ENCODE measurements around the gene LPIN2.

- no peak for TF ChIP-seq CTCF (IDR thresholded peaks at IDR 0.05)
- no peak for TF ChIP-seq EP300 (IDR thresholded peaks at IDR 0.05)
- no peak for TF ChIP-seq POLR2AphosphoS5 (IDR thresholded peaks at IDR 0.05)
- TF ChIP-seq POLR2A (IDR thresholded peaks at IDR 0.05) = no peak
Measured at GRCh38 chr18:3005462-3005861, 7.5 kb downstream of the LPIN2 start.
